Uterus (tissue), 2 donors: ENCODE data around the gene TPM2.

Source experiments
- POLR2A ChIP-seq, 2 donors: fragments of 450-650 bp; IDR thresholded peaks; one replicate each; pipeline ENCODE4 v1.6.1; 2016; ENCODE audit warnings: antibody characterized with exemption in 2 of 2, mild to moderate bottlenecking in 1 of 2, moderate library complexity in 1 of 2
- TF ChIP-seq, protein P1 (sequence below), 4 experiments: fragments of 200-600 bp in 2 of 4; fragments of 450-650 bp in 2 of 4; sonication (generic) in 2 of 4; IDR thresholded peaks; one replicate each; pipeline ENCODE4 v1.5.1; 2016 to 2019; ENCODE audit warnings: antibody characterized with exemption in 4 of 4, mild to moderate bottlenecking in 2 of 4, moderate library complexity in 1 of 4

DNA sequence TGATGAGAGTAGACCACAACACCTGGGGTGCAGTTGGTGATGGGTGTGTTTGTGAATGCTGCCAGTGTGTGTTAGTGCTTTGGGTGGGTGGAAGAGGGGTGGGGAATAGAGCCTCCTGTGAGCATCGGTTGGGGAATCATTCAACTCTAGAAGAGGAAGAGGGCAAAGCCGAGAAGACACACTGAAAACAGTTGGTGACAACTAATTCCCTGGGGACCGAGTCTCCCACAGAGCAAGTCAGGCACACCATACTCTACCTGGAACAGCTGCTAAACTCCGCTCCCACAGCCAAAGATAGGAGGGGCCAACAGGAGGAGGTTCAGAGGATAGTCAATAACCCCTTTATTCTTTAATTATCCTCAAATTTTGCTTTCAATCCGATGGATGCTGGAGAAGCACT is 23.2 kb downstream of the TPM2 start:
- TF ChIP-seq, protein P1, sequence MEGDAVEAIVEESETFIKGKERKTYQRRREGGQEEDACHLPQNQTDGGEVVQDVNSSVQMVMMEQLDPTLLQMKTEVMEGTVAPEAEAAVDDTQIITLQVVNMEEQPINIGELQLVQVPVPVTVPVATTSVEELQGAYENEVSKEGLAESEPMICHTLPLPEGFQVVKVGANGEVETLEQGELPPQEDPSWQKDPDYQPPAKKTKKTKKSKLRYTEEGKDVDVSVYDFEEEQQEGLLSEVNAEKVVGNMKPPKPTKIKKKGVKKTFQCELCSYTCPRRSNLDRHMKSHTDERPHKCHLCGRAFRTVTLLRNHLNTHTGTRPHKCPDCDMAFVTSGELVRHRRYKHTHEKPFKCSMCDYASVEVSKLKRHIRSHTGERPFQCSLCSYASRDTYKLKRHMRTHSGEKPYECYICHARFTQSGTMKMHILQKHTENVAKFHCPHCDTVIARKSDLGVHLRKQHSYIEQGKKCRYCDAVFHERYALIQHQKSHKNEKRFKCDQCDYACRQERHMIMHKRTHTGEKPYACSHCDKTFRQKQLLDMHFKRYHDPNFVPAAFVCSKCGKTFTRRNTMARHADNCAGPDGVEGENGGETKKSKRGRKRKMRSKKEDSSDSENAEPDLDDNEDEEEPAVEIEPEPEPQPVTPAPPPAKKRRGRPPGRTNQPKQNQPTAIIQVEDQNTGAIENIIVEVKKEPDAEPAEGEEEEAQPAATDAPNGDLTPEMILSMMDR (IDR thresholded peaks at IDR 0.05) = no peak
- TF ChIP-seq POLR2A (IDR thresholded peaks at IDR 0.05) = no peak
